Right renal cortex interstitium (tissue), 3 donors: ENCODE data around the gene NDUFA13. TPM values are rescaled to one million over a fixed set of nuclear protein-coding genes. Genes with fewer than 3 reads are reported as not detected.

Experiments
- DNase-seq, 3 donors: peaks; one replicate each; pipeline ENCODE4 v3.0.0-alpha.2; 2013; ENCODE audit warnings: low read depth in 3 of 3, low spot score in 2 of 3
- polyA plus RNA-seq, 3 donors: library from polyadenylated mRNA; unstranded; fragments of 120-200 nt; gene quantifications; one replicate each; pipeline ENCODE4 v1.2.1, GENCODE V29; 2013; ENCODE audit not compliant: insufficient read length in 3 of 3

Gene NDUFA13
- polyA plus RNA-seq, 3 donors = 262 to 308 (median 285) TPM

DNA sequence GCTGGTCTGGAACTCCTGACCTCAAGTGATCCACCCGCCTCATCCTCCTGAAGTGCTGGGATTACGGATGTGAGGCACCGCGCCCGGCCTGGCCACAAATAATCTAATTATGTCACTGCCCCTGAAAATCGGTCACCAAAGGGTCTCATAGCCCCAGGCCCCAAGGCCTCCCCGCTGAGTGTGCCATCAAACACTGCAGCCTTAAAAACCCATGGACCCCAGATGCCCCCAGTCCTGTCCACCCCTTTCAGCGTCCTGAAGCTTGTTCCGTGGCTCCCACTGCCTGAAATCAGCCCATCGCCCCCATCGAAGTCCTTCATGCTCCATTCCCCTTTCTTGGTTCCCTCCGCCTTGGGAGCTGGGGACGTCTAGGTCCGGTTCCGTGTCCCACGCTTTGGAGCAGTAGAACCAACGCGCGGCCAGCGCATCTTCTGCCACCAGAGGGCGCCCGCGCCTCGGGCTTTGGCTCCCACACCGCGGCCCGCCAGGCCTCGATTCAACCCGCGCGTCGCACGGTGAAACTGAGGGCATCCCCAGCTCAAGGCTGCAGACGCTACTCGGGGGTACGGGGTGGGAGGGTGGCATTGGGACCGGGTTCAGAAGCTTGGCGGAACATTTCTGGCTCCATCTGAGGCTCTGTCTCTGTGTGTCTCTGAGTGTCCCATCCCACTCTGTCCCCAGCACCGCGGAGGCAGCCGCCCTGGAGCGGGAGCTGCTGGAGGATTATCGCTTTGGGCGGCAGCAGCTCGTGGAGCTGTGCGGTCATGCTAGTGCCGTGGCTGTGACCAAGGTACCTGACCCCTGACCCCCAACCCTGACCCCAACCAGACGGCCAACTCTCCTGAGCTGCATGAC, 16.2 kb downstream of the NDUFA13 start:
- no peak for DNase-seq

DNA sequence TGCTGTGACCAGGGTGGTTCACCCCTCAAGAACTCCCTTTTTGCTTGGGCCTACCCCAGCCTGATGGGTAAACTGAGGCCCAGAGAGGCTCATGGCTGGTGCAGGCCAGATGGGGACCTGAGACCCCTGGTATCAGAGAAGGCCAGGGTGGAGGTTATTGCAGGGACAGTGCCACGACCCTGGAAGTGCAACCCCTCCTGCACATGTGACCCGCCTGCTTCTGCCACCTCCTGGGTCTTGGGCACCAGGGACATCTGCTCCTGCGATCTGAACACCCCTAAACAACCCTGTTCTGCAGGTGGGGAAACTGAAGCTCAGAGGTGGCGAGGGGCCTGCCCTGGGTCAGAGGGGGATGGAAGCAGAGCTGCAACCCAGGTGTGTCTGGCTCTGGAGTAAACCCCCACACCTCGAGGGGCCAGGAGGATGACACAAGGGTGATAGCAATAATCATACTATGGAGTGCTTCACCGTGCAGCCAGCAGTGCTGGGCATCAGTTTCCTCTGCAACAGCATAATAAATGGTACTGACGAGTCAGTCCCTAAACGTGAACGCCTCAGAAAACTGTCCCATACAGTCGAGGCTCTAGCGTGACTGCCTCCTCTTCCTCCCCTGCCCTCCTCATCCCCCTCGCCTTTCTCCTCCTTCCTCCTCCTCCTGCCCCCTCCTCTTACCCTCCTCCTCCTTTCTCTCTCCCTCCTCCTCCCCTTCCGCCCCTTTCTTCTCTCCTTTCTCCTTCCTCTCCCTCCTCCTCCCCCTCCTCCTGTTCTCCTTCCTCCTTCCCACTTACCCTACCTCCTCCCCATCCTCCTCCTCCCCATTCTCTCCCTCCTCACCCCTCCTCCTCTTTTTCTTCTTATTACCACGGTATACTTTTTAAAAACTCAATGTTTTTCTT, 17.0 kb downstream of the NDUFA13 start:
- no peak for DNase-seq

DNA sequence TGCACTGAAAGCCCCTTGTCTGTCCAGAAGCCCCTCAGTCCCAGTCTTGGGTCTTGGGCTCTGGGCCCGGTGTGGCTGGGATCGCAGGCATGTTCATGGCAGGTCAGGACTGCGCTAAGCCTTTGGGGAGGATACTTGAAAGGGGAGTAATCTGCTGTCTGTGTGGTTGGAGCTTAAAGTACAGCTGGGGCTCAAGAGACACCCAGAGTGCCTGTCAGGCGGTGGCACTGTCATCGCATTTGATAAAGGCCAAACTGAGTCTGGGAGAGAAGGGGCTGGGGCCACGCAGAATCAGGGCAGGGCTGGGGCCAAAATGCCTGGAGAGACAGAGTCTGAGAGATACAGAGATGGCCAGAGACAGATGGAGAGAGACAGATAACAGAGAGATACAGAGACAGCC, 17.8 kb downstream of the NDUFA13 start:
- no peak for DNase-seq

GRCh38 chr19:19534556-19535265, 18.7 kb downstream of the NDUFA13 start:
- no peak for DNase-seq

DNA sequence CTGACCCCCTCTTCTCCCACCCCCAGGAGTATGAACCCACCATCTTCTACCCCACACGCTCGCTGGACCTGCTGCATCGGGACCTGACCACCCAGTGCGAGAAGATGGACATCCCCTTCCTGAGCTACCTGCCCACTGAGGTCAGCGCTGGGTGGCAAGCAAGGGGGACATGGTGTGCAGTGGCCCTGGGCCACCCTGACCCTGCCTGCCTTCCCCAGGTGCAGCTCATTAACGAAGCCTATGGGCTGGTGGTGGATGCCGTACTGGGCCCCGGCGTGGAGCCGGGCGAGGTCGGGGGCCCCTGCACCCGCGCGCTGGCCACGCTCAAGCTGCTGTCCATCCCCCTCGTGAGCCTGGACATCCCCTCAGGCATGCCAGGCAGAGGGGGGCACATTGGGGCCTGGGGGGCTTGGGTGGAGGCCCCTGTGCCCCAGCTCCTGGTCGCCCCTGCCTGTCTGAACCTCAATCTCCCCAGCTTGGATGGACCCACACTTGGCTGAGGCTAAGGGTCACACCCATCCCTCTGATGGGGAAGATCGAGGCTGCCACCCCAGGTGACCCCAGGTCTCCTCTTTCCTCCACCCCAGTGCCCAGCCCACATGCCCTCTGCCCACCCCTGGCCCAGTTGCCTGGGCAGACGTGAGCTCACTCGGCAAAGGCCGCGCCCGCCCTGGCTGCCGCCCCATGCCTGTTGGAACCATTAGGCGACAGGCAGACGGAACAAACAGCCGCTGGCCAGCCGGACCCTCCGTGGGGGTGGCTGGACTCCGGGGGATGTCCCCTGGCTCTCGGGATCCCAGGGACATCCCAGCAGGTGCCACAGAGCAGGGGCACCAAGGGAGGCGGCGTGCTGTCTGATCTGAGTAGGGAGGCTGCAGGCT, 19.5 kb downstream of the NDUFA13 start:
- no peak for DNase-seq

DNA sequence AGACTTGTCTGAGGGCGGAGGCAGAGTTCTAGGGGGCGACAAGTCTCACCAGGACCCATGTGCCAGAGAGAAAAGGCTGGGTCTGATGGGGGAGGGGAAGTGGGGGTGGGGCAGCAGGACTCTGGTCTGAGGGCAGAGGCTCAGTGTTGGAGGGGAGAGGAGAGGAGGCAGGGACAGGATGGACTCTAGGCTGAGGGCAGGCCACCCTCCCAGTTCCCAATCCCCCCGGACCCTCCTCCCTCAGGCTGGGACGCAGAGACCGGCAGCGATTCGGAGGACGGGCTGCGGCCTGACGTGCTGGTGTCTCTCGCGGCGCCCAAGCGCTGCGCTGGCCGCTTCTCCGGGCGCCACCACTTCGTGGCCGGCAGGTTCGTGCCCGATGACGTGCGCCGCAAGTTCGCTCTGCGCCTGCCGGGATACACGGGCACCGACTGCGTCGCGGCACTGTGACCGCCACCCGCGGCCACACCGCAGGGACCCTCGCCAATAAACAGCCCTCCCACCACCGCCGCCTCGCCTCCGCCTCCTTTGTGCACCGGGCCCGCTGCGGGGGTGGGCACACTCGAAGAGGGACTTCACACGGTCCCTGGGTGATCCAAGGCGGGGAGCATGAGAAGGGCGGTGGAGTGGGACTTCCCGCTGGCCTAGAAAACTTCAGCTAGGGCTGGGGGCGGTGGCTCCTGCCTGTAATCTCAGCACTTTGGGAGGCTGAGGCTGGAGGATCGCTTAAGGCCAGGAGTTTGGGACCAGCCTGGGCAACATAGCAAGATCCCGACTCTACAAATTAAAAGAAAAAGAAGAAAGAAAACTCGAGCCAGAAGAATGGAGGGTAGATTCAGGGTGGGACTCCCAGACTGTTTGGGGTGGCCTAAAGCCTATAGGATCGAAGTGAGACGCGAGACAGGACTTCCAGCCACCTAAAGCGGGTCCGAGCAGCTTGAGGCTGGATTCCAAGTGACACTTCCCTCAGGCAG, 21.3 kb downstream of the NDUFA13 start:
- DNase-seq = no peak

DNA sequence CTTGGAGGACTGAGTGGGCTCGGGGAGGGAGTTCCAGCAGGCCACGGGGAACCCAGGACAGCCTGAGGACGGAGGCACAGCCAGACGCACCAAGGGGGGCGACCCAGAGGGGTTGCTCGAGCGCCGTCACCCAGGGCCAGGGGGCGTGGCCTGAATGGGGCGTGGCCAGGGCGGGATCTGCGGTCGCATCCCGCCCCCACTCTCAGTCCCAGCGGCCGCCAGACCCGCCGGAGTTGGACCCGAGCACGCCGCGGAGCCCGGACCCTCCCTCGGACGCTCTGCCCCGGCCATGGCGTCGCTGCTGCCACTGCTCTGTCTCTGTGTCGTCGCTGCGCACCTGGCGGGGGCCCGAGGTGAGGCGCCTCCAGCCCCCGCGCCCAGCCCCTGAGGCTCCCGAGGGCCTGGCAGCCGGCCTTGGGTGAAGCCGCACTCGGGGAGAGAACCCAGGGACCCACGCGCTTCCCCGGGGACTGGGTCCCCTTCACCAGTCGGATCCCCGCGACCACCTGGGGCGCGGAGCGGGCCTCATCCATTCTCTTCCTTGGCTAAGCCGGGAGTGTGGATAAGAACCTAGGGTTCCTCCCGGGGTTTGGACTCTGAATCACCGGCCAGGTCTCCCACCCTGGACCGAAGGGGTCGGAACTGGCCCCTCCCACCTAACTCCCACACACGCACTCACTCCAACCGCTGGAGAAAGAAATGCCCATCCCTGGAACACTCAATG, 22.2 kb downstream of the NDUFA13 start, which contains the start of gene CILP2:
Gene CILP2, plus strand, starts transcription at position 205 of the 724 bp plus-strand sequence. Its CDS starts 85 bp downstream, at position 290.
- DNase-seq = no peak

DNA sequence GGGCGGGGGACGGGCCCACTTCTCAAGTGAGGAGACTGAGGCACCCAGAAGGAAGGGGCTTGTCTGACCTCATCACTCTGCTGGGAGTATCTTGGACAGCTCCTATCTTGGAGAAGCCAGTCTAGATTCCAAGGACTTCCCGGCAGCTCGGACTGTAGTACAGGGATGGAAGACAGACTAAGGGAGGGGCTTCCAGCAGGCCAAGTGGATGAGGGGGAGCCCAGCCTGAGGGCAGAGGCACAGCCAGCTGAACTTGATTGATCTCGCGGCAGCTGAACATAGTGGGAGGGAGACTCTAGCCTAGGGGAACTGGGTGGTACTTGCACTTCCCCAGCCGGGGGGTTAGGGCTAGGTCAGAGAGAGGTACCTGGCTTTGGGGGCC, 22.8 kb downstream of the NDUFA13 start:
- no peak for DNase-seq

- no peak for DNase-seq
These were observed 23.7 kb downstream of the NDUFA13 start for GRCh38 chr19:19539698-19540063.

DNA sequence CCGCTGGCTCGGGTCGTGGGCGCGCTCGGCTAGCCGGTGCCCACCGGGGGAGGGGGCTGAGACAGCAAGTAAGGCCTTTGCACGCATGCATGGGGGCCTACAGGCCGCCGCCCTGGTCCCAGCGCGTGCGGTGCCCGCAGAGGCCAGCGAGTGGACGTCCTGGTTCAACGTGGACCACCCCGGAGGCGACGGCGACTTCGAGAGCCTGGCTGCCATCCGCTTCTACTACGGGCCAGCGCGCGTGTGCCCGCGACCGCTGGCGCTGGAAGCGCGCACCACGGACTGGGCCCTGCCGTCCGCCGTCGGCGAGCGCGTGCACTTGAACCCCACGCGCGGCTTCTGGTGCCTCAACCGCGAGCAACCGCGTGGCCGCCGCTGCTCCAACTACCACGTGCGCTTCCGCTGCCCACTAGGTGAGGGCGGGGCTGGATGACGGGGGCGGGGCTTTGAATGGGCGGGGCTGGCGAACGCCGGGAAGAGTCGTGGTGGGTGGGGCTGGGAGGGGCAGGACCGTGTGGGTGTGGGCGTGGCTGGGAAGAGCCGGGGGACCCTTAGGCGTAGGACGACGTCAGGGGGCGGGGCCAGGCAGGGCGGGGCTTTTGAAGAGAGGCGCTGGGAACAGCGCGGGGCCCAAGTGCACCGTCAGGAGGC, 24.2 kb downstream of the NDUFA13 start:
- DNase-seq = no peak

GRCh38 chr19:19540715-19541515, 24.9 kb downstream of the NDUFA13 start:
- no peak for DNase-seq

GRCh38 chr19:19541616-19542015, 25.6 kb downstream of the NDUFA13 start:
- no peak for DNase-seq

- no peak for DNase-seq
These were observed 26.5 kb downstream of the NDUFA13 start for GRCh38 chr19:19542507-19542906.

GRCh38 chr19:19543101-19543500, 27.1 kb downstream of the NDUFA13 start:
- no peak for DNase-seq

DNA sequence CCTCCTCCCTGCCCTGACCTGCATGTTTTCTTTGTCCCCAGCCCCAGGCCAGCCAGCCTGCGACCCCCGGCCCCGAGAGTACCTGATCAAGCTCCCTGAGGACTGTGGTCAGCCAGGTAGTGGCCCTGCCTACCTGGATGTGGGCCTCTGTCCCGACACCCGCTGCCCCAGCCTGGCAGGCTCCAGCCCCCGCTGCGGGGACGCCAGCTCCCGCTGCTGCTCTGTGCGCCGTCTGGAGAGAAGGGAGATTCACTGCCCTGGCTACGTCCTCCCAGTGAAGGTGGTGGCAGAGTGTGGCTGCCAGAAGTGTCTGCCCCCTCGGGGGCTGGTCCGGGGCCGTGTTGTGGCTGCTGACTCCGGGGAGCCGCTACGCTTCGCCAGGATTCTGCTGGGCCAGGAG, 27.6 kb downstream of the NDUFA13 start:
- no peak for DNase-seq

GRCh38 chr19:19544257-19544953, 28.4 kb downstream of the NDUFA13 start:
- no peak for DNase-seq
